ENCODE data around the gene BIRC6. TPM values are rescaled to one million over a fixed set of nuclear protein-coding genes. Genes with fewer than 3 reads are reported as not detected.

The BIRC6 gene
- total and polyA plus RNA-seq, 3 donors from 2014 or later: 48.9 to 182 (median 177) TPM

- no peaks in the 10 kb centered on the region for H3K9me3 ChIP-seq
- DNase-seq: no peak
- H3K36me3 ChIP-seq (ENCODE audit: low read depth, missing control alignments): no peaks in the 10 kb centered on the region
- H3K4me3 ChIP-seq: no peak overlapping the region
- no peak for TF ChIP-seq POLR2A (IDR thresholded peaks at IDR 0.05)
- no peak for TF ChIP-seq CTCF (IDR thresholded peaks at IDR 0.05)
- no peaks in the 10 kb centered on the region for H3K27me3 ChIP-seq
- WGBS, 2 donors: 88 to 92% methylated on average over 1 of the region's 1 CpG
- no peaks in the 10 kb centered on the region for H3K4me1 ChIP-seq
- no peak overlapping the region for H3K27ac ChIP-seq
- intact Hi-C loops (cut with DNase I; ENCODE audit: low total_unique reads): no loop called here
Observed at GRCh38 chr2:32377928-32378327, 21.1 kb downstream of the BIRC6 start.

- Histone ChIP-seq H3K27me3 (no peaks in the 10 kb centered on the region), H3K36me3 (ENCODE audit: low read depth, missing control alignments) (no peaks in the 10 kb centered on the region), H3K27ac (no peak overlapping the region), H3K4me1 (no peaks in the 10 kb centered on the region), H3K4me3 (no peak overlapping the region), H3K9me3 (no peaks in the 10 kb centered on the region)
- intact Hi-C loops (cut with DNase I; ENCODE audit: low total_unique reads): no loop called here
- DNase-seq: no peak
- TF ChIP-seq CTCF (IDR thresholded peaks at IDR 0.05): no peak
- TF ChIP-seq POLR2A (IDR thresholded peaks at IDR 0.05): no peak
Observed at GRCh38 chr2:32379352-32379751, 22.5 kb downstream of the BIRC6 start.

GRCh38 chr2:32383858-32384257 is 27.0 kb downstream of the BIRC6 start:
- no peaks in the 10 kb centered on the region for H3K27me3 ChIP-seq
- H3K4me3 ChIP-seq: no peak overlapping the region
- 97 to 100% methylated on average over 1 of the region's 1 CpG for WGBS, 2 donors
- no peaks in the 10 kb centered on the region for H3K36me3 ChIP-seq (ENCODE audit: low read depth, missing control alignments)
- H3K4me1 ChIP-seq: no peaks in the 10 kb centered on the region
- no peaks in the 10 kb centered on the region for H3K9me3 ChIP-seq
- DNase-seq: no peak
- intact Hi-C loops (cut with DNase I; ENCODE audit: low total_unique reads): no loop called here
- no peak overlapping the region for H3K27ac ChIP-seq
- TF ChIP-seq POLR2A (IDR thresholded peaks at IDR 0.05) (no peak), CTCF (IDR thresholded peaks at IDR 0.05) (no peak)

GRCh38 chr2:32384529-32384928 is 27.7 kb downstream of the BIRC6 start:
- WGBS, 2 donors: 90 to 93% methylated on average over 4 of the region's 4 CpGs

More at GRCh38 chr2:32384529-32384928, 27.7 kb downstream of the BIRC6 start:
- intact Hi-C loops (cut with DNase I; ENCODE audit: low total_unique reads): no loop called here
- no peak overlapping the region for H3K27ac ChIP-seq
- no peaks in the 10 kb centered on the region for H3K36me3 ChIP-seq (ENCODE audit: low read depth, missing control alignments)
- TF ChIP-seq POLR2A (IDR thresholded peaks at IDR 0.05) (no peak), CTCF (IDR thresholded peaks at IDR 0.05) (no peak)
- no peaks in the 10 kb centered on the region for H3K4me1 ChIP-seq
- no peaks in the 10 kb centered on the region for H3K9me3 ChIP-seq
- no peak for DNase-seq
- H3K4me3 ChIP-seq: no peak overlapping the region
- H3K27me3 ChIP-seq: no peaks in the 10 kb centered on the region

Measured in testis (tissue), 3 donors.